NCI-H2196 treated with DMSO at 0.1 percent for 48 hours (cell line): ENCODE data around the gene STAC3.

Experiments
- DNase-seq: peaks from one replicate; lab custom pipeline; 2025; ENCODE audit not compliant: unreplicated experiment; lab: John Stamatoyannopoulos, UW

Gene STAC3

DNA sequence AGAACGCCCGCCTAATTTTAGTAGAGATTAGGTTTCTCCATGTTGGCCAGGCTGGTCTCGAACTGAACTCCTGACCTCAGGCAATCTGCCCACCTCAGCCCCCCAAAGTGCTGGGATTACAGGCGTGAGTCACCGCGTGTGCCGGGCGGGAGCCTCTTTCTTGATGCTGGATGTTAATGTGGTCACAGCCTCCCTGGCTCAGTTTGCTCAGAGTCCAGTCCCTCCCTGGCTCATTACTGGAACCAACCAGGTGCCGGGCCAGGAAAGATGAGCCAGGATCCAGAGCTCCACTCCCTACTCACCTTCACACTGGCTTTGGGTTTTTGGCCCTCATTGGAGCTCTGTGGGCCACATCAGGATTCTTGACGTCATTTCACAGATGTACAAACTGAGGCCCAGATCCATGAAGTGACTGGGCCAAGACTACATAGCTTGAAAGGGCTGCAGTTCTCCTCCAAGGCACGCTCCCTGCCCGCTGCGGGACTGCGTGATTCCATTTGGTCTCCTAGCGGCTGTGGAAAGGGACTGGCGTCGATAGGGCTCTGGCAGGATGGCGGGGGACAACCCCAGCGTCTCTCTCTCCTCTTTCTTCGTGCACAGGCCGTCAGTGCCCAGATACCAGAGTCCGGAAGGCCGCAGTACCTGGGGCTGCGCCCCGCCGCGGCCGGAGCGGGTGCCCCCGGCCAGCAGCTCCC is 26.6 kb downstream of the STAC3 start:
- DNase-seq = no peak

DNA sequence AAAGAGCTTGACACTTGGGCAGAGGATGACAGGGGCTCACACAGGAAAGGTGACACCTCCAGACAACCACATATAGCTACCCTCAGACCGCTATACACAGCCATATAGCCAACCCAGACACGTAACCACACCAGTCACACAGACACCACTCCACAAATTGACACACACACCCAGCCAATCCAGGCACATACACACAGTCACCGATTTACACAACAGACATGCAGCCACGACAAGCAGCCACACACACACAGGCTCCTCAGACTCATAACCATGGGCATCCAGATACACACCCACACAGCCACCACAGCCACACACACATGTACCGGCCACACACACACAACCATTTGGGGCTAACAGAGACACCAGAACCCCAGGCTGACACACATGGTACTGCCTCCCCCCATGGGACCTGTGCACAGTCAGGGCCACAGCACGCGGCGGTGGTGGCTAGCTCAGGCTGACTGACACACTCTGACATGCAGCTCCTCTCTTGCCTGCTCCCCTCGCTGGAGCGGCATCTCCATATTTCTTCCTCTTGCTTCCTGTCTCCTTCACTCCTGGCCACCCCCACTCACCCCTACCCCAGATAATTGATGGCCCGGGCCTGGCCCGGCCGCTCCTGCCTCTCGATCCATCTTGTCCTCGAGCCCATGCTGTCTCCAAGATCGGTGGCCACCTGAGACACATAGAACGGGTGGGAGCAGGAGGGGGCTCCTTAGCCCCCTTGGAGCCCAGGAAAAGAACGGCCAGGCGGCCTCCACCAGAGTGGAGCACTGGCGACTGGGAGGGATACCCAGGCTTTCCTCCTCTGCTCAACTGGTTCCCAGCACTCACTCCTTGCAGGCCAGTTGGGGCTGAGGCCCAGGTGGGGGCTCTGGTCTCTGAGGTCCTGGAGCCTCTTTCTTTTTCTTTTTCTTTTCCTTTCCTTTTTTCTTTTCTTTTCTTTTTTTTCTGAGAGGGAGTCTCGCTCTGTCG is 27.5 kb downstream of the STAC3 start:
- DNase-seq = no peak

DNA sequence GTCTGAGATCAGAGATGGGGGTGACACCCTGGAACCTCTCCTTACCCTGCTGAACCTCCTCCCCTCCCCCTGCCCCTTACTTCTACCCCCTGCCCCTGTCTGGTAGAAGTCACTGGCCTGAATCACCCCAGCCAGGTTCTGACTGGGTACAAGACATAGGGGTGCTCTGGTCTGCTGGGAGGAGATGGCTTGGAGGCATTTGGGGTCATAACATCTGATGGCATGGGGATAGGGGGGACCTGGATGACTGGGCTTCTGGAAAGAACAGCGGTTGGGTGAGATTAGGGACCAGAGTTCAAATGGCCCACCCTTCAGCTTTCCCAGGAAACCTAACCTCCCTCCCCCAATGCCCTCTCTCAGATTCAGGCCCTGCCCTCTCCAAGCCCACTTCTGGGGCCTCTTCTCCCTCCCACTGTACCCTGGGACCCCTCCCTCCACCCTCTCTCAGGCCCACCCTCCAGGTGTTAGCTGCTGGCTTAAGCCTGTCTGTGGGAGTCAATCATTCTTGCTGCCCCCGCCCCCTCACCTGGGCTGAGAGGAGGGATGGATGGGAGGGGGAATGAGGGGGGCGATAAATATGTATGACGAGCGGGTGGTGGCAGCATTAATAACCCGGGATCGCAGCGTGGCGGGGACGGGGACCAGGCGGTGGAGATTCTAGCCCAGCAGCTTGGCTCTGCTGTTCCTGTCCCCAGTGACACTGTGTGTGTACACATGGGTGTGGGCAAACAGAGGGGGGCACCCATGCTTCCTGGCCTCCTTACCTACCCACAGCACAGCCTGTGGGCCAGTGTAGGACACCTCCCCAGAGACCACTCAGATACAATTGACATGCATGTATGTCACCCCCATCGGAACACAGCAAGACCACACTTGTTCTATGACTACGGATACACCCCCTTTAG is 28.4 kb downstream of the STAC3 start:
- DNase-seq = no peak

DNA sequence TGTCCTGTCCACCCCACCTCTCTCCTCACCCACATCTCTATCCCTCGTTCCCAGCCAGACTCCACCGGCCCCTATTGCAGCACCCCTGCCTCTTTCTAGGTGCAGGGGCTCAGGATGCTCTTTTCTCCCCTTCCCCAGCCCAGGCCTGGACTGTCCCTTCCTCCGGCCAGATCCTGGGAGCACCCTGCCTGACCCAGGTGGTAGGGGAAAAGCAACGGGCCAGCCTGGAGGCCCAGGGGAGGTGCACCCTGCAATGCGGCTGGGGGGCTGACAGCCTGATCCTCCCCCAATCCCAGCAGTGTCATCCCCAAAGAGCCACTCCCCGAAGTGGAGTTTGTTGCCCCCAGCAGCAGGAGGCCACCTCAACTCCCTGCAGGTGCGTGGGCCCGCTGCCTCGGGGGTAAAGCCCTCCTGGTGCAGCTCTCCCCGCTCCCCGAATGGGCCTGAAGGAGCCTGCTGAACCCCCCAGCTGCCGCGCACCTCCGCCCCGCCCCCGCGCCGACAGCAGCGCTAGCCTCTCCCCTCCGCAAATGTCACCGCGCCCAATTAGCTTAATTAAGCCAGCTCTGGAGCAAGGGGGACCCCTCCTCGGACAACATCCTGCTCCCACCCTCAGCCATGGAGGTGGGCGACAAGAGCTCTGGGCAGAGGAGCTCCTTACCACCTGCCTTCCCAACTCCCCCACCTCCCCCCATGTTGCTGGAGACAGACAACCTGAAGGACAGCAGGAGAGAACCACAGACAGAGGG is 29.6 kb downstream of the STAC3 start:
- DNase-seq = no peak

DNA sequence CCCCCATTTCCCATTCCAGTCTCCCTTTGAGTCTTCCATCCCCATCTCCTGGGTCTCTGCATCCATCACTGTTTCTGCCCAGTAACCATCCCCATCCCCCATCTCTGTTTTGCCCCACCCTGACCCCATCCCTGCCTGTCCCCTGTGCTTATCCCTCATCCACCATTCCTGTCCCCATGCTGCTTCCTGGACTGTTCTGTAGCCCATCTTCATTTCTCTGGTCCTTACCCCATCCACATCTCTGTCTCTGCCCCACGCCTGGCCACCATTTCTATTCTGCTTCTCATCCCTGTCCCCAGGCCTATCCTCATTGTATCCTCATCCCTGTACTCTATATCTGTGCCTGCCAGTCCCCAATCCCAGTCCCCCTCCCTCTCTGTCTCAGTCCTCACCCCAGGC is 30.2 kb downstream of the STAC3 start:
- DNase-seq = no peak

DNA sequence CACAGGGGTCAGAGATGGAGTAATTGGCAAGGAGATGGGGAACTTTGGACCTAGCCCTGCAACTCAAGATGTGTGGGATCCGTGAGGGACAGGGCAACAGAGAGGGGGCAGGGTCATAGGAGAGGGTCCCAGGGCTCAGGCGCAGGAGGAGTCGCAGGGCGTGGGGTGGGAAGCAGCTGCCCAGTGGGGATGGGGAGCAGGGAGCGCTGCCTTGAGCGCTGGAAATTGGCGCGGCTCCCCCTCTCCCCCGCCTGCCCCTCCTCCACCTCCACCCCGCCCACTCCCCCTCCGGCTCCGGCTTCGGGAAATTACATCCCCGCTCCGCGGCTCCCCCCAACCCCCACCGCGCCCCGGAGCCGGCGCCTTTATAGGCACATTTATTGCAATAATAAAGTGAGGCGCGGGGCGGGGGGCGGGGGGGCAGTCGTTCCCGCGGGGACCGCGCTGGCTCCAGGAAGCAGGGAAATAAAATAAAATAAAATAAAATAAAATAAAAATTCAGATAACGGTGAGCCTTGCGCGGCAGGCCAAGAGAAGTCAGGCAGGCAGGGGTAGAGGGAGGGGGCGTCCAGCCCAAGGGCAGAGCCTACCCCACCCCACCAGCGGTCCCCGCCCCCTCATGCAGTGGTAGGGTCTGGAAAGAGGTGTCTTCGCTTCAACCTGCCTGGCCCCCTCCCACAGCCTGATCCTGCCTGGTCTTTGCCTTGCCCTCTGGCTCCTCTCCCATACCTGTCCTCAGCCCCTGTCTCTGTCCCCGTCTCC is 30.8 kb downstream of the STAC3 start:
- DNase-seq = no peak

DNA sequence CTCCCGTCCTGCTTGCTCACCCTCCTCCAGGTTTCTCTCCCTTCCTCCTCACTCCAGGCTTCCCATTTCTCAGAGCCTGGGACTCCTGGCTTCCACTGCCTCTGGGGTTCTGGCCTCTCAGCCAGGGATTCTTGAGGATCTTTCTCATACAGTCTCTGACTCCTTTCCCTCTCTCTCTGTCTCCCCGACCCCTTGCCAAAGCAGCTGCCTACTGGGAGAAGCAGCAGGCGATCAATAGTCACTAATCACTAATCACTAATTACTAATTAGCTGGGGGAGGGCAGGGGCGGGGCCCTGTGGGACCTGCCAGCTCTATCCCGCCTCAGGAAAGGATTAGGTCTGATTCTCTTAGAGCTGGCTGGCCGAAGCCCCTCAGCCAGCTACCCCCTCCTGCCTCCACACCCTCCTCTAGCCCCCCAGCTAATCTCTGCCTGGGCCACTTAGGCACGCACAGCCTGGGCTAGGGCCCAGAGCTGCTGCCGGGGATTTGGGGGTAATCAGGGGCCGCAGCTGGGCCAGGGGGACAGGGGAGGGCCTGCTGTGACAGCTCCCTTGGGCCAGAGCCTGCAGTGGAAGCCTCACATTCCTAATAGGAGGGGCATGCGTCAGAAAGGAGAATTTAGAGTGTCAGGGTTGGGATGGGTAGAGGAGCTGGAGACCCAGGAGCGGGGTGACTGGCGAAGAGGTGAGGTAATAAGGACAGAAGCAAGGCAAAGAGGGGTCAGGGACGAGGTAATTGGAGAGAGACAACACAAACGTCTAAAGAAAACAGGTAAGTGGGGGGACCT is 31.6 kb downstream of the STAC3 start:
- no peak for DNase-seq

DNA sequence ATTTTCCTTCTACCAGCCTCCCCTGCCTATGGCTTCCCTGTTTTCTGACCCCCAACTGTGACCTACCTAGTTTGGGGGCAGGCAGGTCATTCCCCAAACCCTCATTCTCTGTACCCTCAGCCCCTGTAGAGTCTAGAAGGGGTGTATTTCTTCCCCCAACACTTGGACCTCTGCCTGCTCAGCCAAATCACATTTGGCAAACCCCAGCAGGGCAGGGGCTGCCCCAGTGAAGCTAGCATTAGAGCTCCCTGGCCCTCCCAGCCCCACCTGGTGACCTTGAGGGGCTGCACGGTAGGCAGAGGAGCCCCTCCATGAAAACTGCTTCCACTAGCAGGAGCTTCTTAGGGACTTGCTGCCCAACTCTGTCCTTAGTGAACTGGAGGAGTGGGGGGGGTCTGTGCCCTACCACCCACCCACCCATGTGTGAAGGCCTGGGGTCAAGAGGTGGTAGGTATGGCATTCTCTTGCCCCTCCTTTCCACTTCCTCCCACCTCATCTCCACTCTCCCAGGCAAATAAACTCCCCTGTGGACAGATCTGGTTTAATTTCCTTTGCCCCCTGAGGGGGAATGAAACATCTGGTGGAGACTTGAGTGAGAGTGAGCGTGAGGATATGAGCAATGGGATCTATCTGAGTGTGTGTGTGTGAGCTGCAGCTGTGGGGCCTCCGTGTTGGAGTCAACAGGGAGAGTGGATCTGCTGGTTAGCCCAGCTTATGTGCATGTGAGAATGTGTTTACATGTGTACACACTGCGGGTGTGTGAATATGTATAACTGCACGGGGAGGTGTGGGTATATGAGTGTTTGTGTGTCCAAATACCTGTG is 32.7 kb downstream of the STAC3 start:
- no peak for DNase-seq

DNA sequence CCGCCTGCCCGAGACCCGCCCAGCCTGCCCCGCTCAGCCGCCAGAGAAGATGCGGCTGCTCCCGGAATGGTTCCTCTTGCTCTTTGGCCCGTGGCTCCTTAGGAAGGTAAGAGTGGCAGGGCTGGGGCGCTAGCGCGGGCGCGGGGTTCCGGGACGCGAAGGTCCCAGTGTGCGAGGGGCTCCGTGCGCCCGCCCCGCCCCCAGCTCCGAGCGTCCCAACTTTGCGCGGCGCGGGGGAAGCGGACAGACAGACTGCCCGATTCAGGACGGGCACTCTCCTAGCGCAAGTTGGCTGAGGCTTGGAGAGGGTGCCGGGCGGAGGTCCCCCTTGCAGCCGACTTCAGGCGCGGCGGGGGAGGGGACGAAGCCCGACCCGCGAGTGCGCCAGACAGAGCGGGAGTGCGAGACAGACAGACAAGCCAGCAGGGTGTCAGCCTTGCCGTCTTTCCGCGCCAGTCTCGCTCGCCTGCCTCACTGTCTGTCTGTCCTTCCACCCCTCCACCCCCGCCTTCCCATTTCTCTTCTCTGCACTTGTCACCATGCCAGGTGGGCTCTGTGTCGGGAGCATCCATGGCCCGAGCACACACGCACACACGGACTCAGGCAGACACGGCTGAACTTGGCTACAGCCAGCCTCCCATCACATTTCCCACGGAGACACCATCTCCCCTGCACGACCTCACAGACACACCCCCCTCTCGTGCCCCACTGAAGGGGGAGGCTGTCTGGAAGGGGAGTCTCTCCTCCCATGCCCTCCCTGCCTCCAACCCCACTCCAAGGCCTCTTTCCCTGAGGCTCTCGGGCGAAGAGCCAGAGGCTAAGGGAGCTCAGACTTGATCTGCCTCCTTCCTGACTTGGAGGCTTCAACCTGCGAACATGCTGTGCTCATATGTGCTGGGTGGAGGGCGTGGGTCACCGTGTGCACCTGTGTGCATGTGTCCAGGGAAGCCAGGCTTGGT is 33.8 kb downstream of the STAC3 start:
- no peak for DNase-seq

DNA sequence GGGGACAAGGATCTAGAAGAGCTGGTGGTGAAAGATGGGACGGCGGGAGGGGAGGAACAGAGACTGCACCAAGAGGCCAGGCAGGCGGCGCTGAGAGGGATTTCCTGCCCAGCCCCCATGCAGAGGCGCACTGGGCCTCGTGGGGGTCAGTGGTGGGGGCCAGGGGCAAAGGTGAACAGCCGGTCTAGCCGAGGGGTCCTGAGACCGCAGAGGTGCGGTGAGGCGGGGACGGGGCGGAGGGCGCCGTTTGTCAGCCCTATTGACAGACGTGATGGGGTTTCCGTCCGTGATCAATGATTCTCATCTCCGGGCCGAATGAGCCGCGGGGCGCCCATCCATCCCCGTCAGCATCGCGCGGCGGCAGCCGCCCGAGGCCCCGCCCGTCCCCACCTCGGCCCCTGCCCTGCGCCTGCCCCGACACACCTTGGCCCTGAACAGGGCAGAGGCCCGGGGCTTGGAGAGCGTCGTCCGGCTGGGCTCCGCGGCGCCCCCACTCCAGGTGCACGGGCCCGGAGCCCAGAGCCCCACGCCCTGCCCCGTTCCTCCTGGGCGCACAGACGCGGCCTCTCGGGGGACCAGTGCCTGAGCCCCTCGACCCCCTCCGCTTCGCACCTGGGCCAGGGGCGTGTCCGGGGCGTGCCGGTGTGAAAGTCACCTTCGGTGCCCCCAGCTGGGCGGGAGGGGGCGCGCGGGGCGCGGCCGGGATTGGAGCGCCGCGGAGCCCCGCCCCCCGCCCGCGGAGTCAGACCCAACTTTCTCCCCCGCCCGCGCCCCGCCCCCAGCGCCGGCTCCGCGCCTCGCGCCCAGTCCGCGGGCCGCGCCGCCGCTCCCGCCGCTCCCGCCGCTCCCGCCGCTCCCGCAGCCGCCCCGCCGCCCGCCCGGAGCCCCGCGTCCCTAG is 34.7 kb downstream of the STAC3 start, which contains the start of gene NXPH4:
Gene NXPH4, plus strand, starts transcription at position 781 of the 898 bp plus-strand sequence. CDS start 176 bp downstream, outside the sequence.
- peak; percentile 35 for DNase-seq

DNA sequence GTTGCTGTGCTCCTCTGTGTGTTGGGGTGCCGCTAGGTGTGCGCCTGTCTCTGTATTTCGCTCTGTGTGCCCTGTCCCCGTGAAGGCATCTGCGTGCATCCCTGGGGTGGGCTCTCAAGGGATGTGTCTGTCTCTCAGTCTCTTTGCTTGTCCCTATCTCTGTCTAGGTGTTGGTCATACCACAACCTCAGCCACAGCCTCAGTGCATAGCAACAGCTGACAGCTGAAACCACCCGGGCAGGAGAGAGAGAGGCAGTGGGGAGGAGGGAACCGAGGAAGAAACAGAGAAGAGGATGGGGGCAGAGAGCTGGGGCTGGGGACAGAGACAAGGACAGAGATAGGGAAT is 35.3 kb downstream of the STAC3 start:
- DNase-seq = peak; percentile 35

DNA sequence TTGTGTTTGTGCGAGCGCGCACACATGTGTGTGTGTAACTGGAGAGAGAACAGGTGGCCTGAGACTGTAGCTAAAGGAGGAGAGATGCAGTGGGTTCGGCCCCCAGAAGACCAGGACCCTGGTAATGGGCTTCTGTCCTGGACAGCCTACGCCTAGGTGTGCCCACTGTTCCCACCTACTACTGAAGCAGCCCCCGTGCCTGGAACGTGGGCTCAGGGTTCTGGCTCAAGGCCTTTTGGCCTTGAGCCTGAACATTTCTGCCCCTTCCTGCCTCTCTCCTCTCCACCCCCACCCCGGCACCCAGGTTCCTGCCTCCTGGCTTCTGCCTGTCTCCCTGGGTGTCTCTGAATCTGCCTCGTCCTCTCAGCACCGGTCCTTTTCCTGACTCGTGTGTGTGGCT is 35.9 kb downstream of the STAC3 start:
- DNase-seq = no peak

DNA sequence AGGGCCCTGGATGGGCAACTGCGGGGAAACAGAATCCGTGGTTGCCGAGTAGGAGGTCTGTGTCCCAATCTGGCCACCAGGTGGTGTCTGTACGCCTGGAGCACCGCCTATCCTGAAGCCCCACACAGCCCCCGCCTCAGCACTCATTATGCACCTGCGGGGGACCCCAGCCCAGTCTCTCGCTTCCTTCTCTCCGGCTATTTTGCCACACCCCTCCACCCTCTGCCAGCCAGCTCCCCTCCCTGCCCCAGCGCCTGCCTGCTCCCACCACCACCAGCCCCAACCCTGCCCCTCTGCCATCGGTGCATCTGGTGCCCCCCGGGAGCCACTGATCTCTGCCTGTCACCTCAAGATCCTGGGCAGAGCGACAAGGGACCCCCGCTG is 36.6 kb downstream of the STAC3 start:
- DNase-seq = peak; percentile 42

DNA sequence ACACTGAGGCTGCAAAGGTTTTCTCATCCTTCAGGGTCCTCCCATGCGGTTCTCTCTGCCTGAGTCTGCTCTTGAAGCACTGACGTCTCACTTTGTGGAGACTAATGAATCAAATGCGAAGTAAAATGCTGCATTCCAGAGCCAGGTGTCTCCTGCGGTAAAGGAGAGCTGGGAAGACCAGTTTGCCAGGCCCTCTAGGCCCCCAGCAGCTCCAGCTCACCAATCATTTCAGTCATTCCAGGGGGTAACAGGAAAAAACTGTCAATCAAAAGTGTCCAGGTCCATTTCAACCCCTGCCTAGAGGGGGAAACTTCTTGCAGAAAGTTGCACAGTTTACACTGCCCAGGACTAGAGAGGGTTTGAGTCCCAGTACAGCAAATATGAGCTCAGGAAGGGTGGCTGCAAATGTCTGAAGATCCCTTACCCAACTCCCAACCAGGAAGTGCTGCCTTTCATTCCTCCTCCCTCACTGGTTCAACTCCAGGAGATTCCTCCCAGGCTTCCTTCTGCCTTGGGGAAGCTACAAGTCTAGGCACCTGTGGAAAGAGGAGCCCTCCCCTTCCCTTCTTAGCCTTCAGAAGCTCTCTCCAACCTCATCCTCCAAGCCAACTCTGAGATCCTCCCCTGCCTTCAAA is 37.1 kb downstream of the STAC3 start:
- no peak for DNase-seq

DNA sequence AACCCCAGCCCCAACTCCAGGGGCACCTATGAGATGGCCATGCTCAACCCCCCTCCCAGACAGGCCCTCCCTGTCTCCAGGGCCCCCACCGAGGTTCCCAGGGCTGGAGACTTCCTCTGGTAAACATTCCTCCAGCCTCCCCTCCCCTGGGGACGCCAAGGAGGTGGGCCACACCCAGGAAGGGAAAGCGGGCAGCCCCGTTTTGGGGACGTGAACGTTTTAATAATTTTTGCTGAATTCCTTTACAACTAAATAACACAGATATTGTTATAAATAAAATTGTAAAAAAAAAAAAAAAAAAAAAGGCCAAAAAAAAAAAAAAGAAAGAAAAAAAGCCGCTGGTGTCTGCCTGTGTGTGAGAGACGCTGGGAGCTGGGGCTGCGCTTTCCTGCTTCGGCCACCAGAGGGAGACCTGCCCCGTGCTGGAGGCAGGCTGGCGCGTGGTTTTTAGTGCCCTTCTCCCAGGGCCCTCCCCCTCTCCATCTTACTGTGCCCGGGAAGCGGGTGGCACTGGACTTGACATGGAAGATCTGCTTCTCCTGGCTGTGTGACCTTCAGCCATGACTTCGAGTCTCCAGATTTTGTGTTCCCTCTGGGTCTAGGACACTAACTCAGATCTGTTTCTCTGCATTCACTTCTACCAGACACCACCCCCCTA is 37.8 kb downstream of the STAC3 start:
- DNase-seq = peak; percentile 78
